GM12878 (cell line): Measurements from ENCODE around the gene COMMD3. TPM values are rescaled to one million over a fixed set of nuclear protein-coding genes. Genes with fewer than 3 reads are reported as not detected.

Source experiments
- CREB1 ChIP-seq: IDR thresholded peaks from 2 replicates; pipeline ENCODE4 v1.6.1; 2012; ENCODE audit warnings: low read depth, mild to moderate bottlenecking, inconsistent platforms
- CUX1 ChIP-seq: IDR thresholded peaks from 2 replicates; pipeline ENCODE4 v1.6.1; 2012; ENCODE audit warnings: improper control_type of control experiment, low read depth, low read length; ENCODE audit not compliant: insufficient replicate concordance
- E2F8 ChIP-seq: fragments of 450-650 bp; IDR thresholded peaks from 2 replicates; pipeline ENCODE4 v1.6.1; 2018; ENCODE audit warnings: mild to moderate bottlenecking, low read depth, moderate library complexity; ENCODE audit not compliant: partially characterized antibody
- GABPA ChIP-seq: IDR thresholded peaks from 2 replicates; pipeline ENCODE4 v1.6.1; 2014; ENCODE audit warnings: antibody characterized with exemption, low read depth, mild to moderate bottlenecking, inconsistent platforms
- MTA2 ChIP-seq: fragments of 450-650 bp; IDR thresholded peaks from 2 replicates; pipeline ENCODE4 v1.6.1; 2016; ENCODE audit warnings: low read depth, mild to moderate bottlenecking, moderate library complexity
- NR2C2 ChIP-seq: IDR thresholded peaks from 2 replicates; pipeline ENCODE4 v1.6.1; 2011; ENCODE audit warnings: borderline replicate concordance, low read depth; ENCODE audit not compliant: control insufficient read depth, insufficient read length
- SREBF1 ChIP-seq: IDR thresholded peaks from 2 replicates; pipeline ENCODE4 v1.6.1; 2012; ENCODE audit warnings: mild to moderate bottlenecking, low read length
- polyA plus RNA-seq, 11 experiments: library from polyadenylated mRNA; depleted of rRNA in 4 of 11; unstranded in 6 of 11; stranded (reverse) in 5 of 11; fragments of >200 nt; fragmentation: Nextera tagmentation in 4 of 11; fragmentation: Illumina TruSeq in 1 of 11; extraction: Ambion mirVana in 4 of 11; extraction: Trizol in 1 of 11; gene quantifications; 1 replicate in 1 of 11; 2 replicates in 10 of 11; pipeline versions ENCODE4 v1.2.1 to v1.2.3, GENCODE V29; 2011 to 2016; ENCODE audit warnings: inconsistent platforms in 2 of 11, missing spikeins in 2 of 11, low read depth in 1 of 11
- total RNA-seq, 4 experiments: library from RNA; depleted of rRNA in 3 of 4; stranded (reverse); fragments of >200 nt in 3 of 4; fragmentation: Illumina TruSeq in 1 of 4; extraction: Trizol in 1 of 4; gene quantifications; 2 replicates each; pipeline versions ENCODE4 v1.2.1 to v1.2.3, GENCODE V29; 2013 to 2021

Gene COMMD3
- total and polyA plus RNA-seq, 10 of the 15 experiments (the other 5 are each of a cell fraction or from before 2014, with no cell fraction given): 64.5 to 248 (median 84.4) TPM

- no peak for TF ChIP-seq CUX1
- no peak for TF ChIP-seq MTA2
- no peak for TF ChIP-seq CREB1
- TF ChIP-seq E2F8: no peak
- peak; percentile 61 for TF ChIP-seq GABPA
- TF ChIP-seq SREBF1: no peak
- no peak for TF ChIP-seq NR2C2
These were observed 17.2 kb downstream of the COMMD3 start (continued) for GRCh38 chr10:22333167-22333974.
